H1 (cell line): ENCODE results near the gene ANKRD62. TPM values are rescaled to one million over a fixed set of nuclear protein-coding genes. Genes with fewer than 3 reads are reported as not detected.

Source experiments
- CTCF ChIA-PET: fragments of 300-600 bp; sonication (Branson Sonifier 250); formaldehyde crosslinking; loops from one replicate; lab custom pipeline; 2021; ENCODE audit not compliant: partially characterized antibody; lab: Charles Lee
- POLR2A ChIA-PET: fragments of 300-600 bp; sonication (Branson Sonifier 250); formaldehyde crosslinking; loops from one replicate; lab custom pipeline; 2021; ENCODE audit warnings: inconsistent platforms; ENCODE audit not compliant: partially characterized antibody; lab: Charles Lee
- DNase-seq, 2 experiments: peaks; one replicate each; pipeline versions ENCODE4 v3.0.0 to v3.0.0-alpha.2; 2010 to 2022; ENCODE audit warnings: low spot score in 2 of 2, low read depth in 1 of 2, mixed read lengths in 1 of 2
- FAIRE-seq: peaks from 2 replicates; lab custom pipeline; 2011; peaks lifted over from hg19 to GRCh38; lab: Jason Lieb, UNC
- H2AFZ ChIP-seq: 2 replicates; pipeline ENCODE4 v1.8.1; 2012; ENCODE audit warnings: low read length, inconsistent platforms
- H2AK5ac ChIP-seq: 2 replicates; pipeline ENCODE4 v1.6.1; 2013; ENCODE audit warnings: low read depth, low read length
- H2BK120ac ChIP-seq: replicated peaks from 2 replicates; pipeline ENCODE3; 2013; ENCODE audit warnings: low read depth, low read length, inconsistent platforms
- H2BK12ac ChIP-seq: 2 replicates; pipeline ENCODE4 v1.6.1; 2013; ENCODE audit warnings: low read depth, low read length
- H2BK15ac ChIP-seq: 2 replicates; pipeline ENCODE4 v1.6.1; 2013; ENCODE audit warnings: low read length
- H2BK20ac ChIP-seq: 2 replicates; pipeline ENCODE4 v1.6.1; 2013; ENCODE audit warnings: low read length
- H2BK5ac ChIP-seq: 2 replicates; pipeline ENCODE4 v1.6.1; 2013; ENCODE audit warnings: low read depth, low read length
- H3K14ac ChIP-seq: 2 replicates; pipeline ENCODE4 v1.6.1; 2013; ENCODE audit warnings: inconsistent platforms; ENCODE audit not compliant: insufficient read length
- H3K18ac ChIP-seq: 2 replicates; pipeline ENCODE4 v1.6.1; 2013; ENCODE audit warnings: low read length; ENCODE audit errors: extremely low read depth
- H3K23ac ChIP-seq: 2 replicates; pipeline ENCODE4 v1.6.1; 2013; ENCODE audit warnings: inconsistent platforms; ENCODE audit not compliant: insufficient read length
- H3K23me2 ChIP-seq: 2 replicates; pipeline ENCODE4 v1.6.1; 2013; ENCODE audit warnings: low read depth, low read length
- H3K27ac ChIP-seq: 2 replicates; pipeline ENCODE4 v1.6.1; 2011; ENCODE audit warnings: low read depth, low read length, inconsistent platforms
- H3K27me3 ChIP-seq, 4 experiments: replicated peaks in 1 of 4; 1 replicate in 1 of 4; 2 replicates in 3 of 4; pipeline versions ENCODE4 v1.6.1 to v1.8.1; 2011 to 2013; ENCODE audit warnings: low read length in 3 of 4, mild to moderate bottlenecking in 3 of 4, inconsistent platforms in 2 of 4, mixed read lengths in 2 of 4, moderate library complexity in 1 of 4; ENCODE audit not compliant: control insufficient read depth in 3 of 4, insufficient read depth in 3 of 4; ENCODE audit errors: extremely low read depth in 1 of 4
- H3K36me3 ChIP-seq, 4 experiments: 2 replicates each; pipeline versions ENCODE4 v1.6.1 to v1.8.1; 2011 to 2013; ENCODE audit warnings: mild to moderate bottlenecking in 4 of 4, low read length in 3 of 4, moderate library complexity in 2 of 4, control low read depth in 1 of 4, inconsistent platforms in 1 of 4; ENCODE audit not compliant: insufficient read depth in 4 of 4, control insufficient read depth in 2 of 4
- H3K4ac ChIP-seq: replicated peaks from 2 replicates; pipeline ENCODE3; 2013; ENCODE audit warnings: low read length, low read depth, mixed read lengths, inconsistent platforms; ENCODE audit not compliant: insufficient read length
- H3K4me1 ChIP-seq, 4 experiments: replicated peaks in 1 of 4; 1 replicate in 1 of 4; 2 replicates in 3 of 4; pipeline versions ENCODE4 v1.6.1 to v1.8.1; 2011 to 2013; ENCODE audit warnings: low read length in 3 of 4, inconsistent platforms in 2 of 4, mixed read lengths in 1 of 4; ENCODE audit not compliant: insufficient read depth in 4 of 4, control insufficient read depth in 3 of 4
- H3K4me2 ChIP-seq, 2 experiments: 2 replicates each; pipeline versions ENCODE4 v1.6.1 to v1.8.1; 2011 to 2013; ENCODE audit warnings: low read depth in 2 of 2, low read length in 2 of 2, control low read depth in 1 of 2, inconsistent platforms in 1 of 2, mild to moderate bottlenecking in 1 of 2; ENCODE audit not compliant: insufficient read depth in 1 of 2
- H3K4me3 ChIP-seq, 4 experiments: fragments of 200-600, 300-600 bp in 1 of 4; sonication (generic), shearing (Covaris generic), sonication (Bioruptor Twin) in 1 of 4; 2 replicates each; pipeline versions ENCODE4 v1.5.1 to v1.8.1; 2011 to 2016; ENCODE audit warnings: low read length in 4 of 4, low read depth in 3 of 4, control low read depth in 2 of 4, inconsistent platforms in 2 of 4, mild to moderate bottlenecking in 2 of 4, mixed read lengths in 1 of 4, moderate library complexity in 1 of 4; ENCODE audit not compliant: insufficient read depth in 2 of 4; ENCODE audit errors: extremely low read depth in 1 of 4
- H3K56ac ChIP-seq: replicated peaks from 2 replicates; pipeline ENCODE3; 2013; ENCODE audit warnings: low read depth, mild to moderate bottlenecking, mixed read lengths, low read length, inconsistent platforms; ENCODE audit not compliant: insufficient read length
- H3K79me1 ChIP-seq: 2 replicates; pipeline ENCODE4 v1.6.1; 2013; ENCODE audit warnings: low read depth, low read length, control low read depth
- H3K79me2 ChIP-seq, 2 experiments: 2 replicates each; pipeline versions ENCODE4 v1.6.1 to v1.8.1; 2012 to 2013; ENCODE audit warnings: low read length in 2 of 2, mild to moderate bottlenecking in 2 of 2, inconsistent platforms in 1 of 2; ENCODE audit not compliant: insufficient read depth in 2 of 2, control insufficient read depth in 1 of 2
- H3K9ac ChIP-seq, 4 experiments: replicated peaks in 1 of 4; 1 replicate in 1 of 4; 2 replicates in 3 of 4; pipeline versions ENCODE4 v1.6.1 to v1.8.1; 2011 to 2013; ENCODE audit warnings: low read depth in 3 of 4, low read length in 3 of 4, control low read depth in 2 of 4, mild to moderate bottlenecking in 2 of 4, moderate library complexity in 2 of 4, inconsistent platforms in 1 of 4; ENCODE audit errors: extremely low read depth in 1 of 4
- H3K9me3 ChIP-seq, 2 experiments: 2 replicates each; pipeline versions ENCODE4 v1.6.1 to v1.8.1; 2012 to 2013; ENCODE audit warnings: mild to moderate bottlenecking in 2 of 2, moderate library complexity in 2 of 2, control low read depth in 1 of 2, inconsistent platforms in 1 of 2, low read depth in 1 of 2, low read length in 1 of 2, mixed read lengths in 1 of 2; ENCODE audit not compliant: insufficient read depth in 2 of 2
- H4K20me1 ChIP-seq, 2 experiments: replicated peaks in 1 of 2; 2 replicates each; pipeline versions ENCODE3 to v1.8.1; 2011 to 2013; ENCODE audit warnings: inconsistent platforms in 2 of 2, low read length in 2 of 2, mild to moderate bottlenecking in 1 of 2; ENCODE audit not compliant: insufficient read depth in 2 of 2, control insufficient read depth in 1 of 2
- H4K5ac ChIP-seq: 2 replicates; pipeline ENCODE4 v1.6.1; 2013; ENCODE audit warnings: low read length, low read depth, mixed read lengths, inconsistent platforms; ENCODE audit not compliant: insufficient read length
- H4K8ac ChIP-seq: 2 replicates; pipeline ENCODE4 v1.8.0; 2013; ENCODE audit warnings: mild to moderate bottlenecking, moderate library complexity, low read length, inconsistent platforms; ENCODE audit not compliant: insufficient read depth; ENCODE audit errors: extremely low read depth
- H4K91ac ChIP-seq: replicated peaks from 2 replicates; pipeline ENCODE3; 2013; ENCODE audit warnings: low read length, mixed read lengths, inconsistent platforms; ENCODE audit not compliant: insufficient read length
- BRCA1 ChIP-seq: IDR thresholded peaks from 2 replicates; pipeline ENCODE4 v1.6.1; 2012; ENCODE audit warnings: low read depth, low read length, improper control_type of control experiment
- SIX5 ChIP-seq: IDR thresholded peaks from 2 replicates; pipeline ENCODE4 v1.6.1; 2011; ENCODE audit warnings: mild to moderate bottlenecking, low read depth, low read length
- SP1 ChIP-seq: IDR thresholded peaks from 2 replicates; pipeline ENCODE4 v1.6.1; 2011; ENCODE audit warnings: low read depth, low read length
- TAF7 ChIP-seq: optimal IDR thresholded peaks from 2 replicates; pipeline ENCODE3; 2011; ENCODE audit warnings: low read depth, mild to moderate bottlenecking, inconsistent platforms, low read length, moderate library complexity, borderline replicate concordance
- WGBS, 2 experiments: shearing (Covaris generic) in 1 of 2; methylation state at CpG; one replicate each; pipeline versions ENCODE4 v1.1.6 to v1.1.7; 2013 to 2015; ENCODE audit warnings: low lambda C conversion rate in 2 of 2, mixed read lengths in 2 of 2, inconsistent platforms in 1 of 2, low coverage in 1 of 2, missing lambda C conversion rate in 1 of 2; ENCODE audit not compliant: insufficient replicate concordance in 2 of 2, insufficient coverage in 1 of 2, insufficient read length in 1 of 2; ENCODE audit errors: extremely low coverage in 1 of 2, missing lambda C conversion rate in 1 of 2; 5-methylcytosine and 5-hydroxymethylcytosine counted together
- polyA plus RNA-seq, 7 experiments: library from polyadenylated mRNA; depleted of rRNA in 3 of 7; stranded (reverse) in 5 of 7; unstranded in 2 of 7; fragments of >200 nt in 5 of 7; fragments of 200-250 nt in 2 of 7; gene quantifications; 1 replicate in 5 of 7; 2 replicates in 1 of 7; 4 replicates in 1 of 7; pipeline versions ENCODE4 v1.2.1 to v1.2.3, GENCODE V29; 2011 to 2013; ENCODE audit warnings: missing spikeins in 2 of 7, mixed read lengths in 2 of 7
- total RNA-seq: library from RNA; stranded (reverse); fragmentation: NEBNext Ultra II Directional; extraction: Animal tissue kit (Norgen Biotek cat#: 25700); gene quantifications from 2 replicates; pipeline ENCODE4 v1.2.1, GENCODE V29; 2021
- TF ChIP-seq, protein P1 (sequence below): IDR thresholded peaks from 2 replicates; pipeline ENCODE4 v1.6.1; 2012; ENCODE audit warnings: inconsistent platforms
- TF ChIP-seq, protein P2 (sequence below): IDR thresholded peaks from 2 replicates; pipeline ENCODE4 v1.6.1; 2011; ENCODE audit warnings: low read length, improper control_type of control experiment

ANKRD62 gene
- total and polyA plus RNA-seq, 2 of the 8 experiments (the other 6 are each of a cell fraction or from before 2014, with no cell fraction given), result not detected

DNA sequence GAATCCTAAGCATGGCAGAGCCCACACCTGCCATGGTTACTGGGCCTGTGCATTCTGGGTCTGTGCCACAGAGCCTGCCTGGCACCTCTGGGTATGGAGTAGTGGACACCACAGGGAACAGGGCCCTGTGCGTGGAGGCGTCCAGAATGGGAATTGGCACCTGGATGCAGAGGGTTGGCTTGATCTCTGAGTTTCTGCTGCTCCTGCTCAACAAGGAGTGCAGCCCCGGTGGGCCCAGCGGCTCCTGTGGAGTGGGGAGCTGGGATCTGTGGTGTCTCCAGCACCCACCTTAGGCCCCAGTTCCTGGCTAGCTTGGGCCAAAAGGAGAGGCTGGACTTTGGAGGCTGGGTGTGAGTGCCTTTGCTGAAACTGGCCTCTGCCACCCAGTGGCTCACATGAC lies 7.9 kb upstream of the ANKRD62 start:
- no peak for TF ChIP-seq SP1
- TF ChIP-seq, protein P1, sequence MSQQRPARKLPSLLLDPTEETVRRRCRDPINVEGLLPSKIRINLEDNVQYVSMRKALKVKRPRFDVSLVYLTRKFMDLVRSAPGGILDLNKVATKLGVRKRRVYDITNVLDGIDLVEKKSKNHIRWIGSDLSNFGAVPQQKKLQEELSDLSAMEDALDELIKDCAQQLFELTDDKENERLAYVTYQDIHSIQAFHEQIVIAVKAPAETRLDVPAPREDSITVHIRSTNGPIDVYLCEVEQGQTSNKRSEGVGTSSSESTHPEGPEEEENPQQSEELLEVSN, result no peak
- TF ChIP-seq TAF7, result no peak
- TF ChIP-seq BRCA1, result no peak
- TF ChIP-seq SIX5, result no peak
- TF ChIP-seq, protein P2, sequence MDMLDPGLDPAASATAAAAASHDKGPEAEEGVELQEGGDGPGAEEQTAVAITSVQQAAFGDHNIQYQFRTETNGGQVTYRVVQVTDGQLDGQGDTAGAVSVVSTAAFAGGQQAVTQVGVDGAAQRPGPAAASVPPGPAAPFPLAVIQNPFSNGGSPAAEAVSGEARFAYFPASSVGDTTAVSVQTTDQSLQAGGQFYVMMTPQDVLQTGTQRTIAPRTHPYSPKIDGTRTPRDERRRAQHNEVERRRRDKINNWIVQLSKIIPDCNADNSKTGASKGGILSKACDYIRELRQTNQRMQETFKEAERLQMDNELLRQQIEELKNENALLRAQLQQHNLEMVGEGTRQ, result no peak
- H2AFZ ChIP-seq, result no peak overlapping the region
- CTCF ChIA-PET, result interaction anchor here (0.9 kb wide), 1 partner anchor 11 kb away, joined by 4 read pairs; no protein-coding TSS in a partner anchor
- H3K36me3 ChIP-seq, result no peaks in the 10 kb centered on the region
- POLR2A ChIA-PET, result no interaction called here
- no peak overlapping the region for H2BK20ac ChIP-seq
- no peaks in the 10 kb centered on the region for H3K79me1 ChIP-seq
- no peak overlapping the region for H3K27ac ChIP-seq
- H3K23me2 ChIP-seq, result no peaks in the 10 kb centered on the region
- H4K91ac ChIP-seq, result no peak overlapping the region
- no peaks in the 10 kb centered on the region for H3K79me2 ChIP-seq
- no peaks in the 10 kb centered on the region for H3K4me1 ChIP-seq
- no peak overlapping the region for H3K18ac ChIP-seq
- 88% methylated on average over 4 of the region's 4 CpGs; no CpG with 5 or more reads in 1 of the 2 experiments for WGBS, 2 experiments
- FAIRE-seq (no peak), DNase-seq (no peak)
- H2BK5ac ChIP-seq, result no peak overlapping the region; the same call in none of the 2 replicates
- no peak overlapping the region for H3K56ac ChIP-seq
- H3K9ac ChIP-seq, result no peak overlapping the region
- H3K14ac ChIP-seq, result no peak overlapping the region
- H3K4me2 ChIP-seq, result no peak overlapping the region
- H3K4ac ChIP-seq, result no peak overlapping the region
- H4K8ac ChIP-seq, result no peak overlapping the region
- no peak overlapping the region for H2BK12ac ChIP-seq
- no peak overlapping the region for H2BK120ac ChIP-seq
- no peaks in the 10 kb centered on the region for H3K27me3 ChIP-seq
- no peak overlapping the region for H3K4me3 ChIP-seq
- H2BK15ac ChIP-seq, result no peak overlapping the region
- H3K9me3 ChIP-seq, result no peaks in the 10 kb centered on the region
- no peak overlapping the region for H2AK5ac ChIP-seq
- peaks cover 0 to 3% of the 10 kb centered on the region in 2 experiments for H4K20me1 ChIP-seq
- no peak overlapping the region for H4K5ac ChIP-seq
- no peak overlapping the region for H3K23ac ChIP-seq
